Activated naive CD8-positive, alpha-beta T cell (primary cell): Measurements from ENCODE around the gene SLC6A19.

Experiments used
- H3K27ac Mint-ChIP-seq: one replicate; pipeline ENCODE4 v1.8.0; 2021; ENCODE audit warnings: mixed read lengths
- H3K27me3 Mint-ChIP-seq: one replicate; pipeline ENCODE4 v1.8.0; 2021; ENCODE audit warnings: mixed read lengths
- H3K36me3 Mint-ChIP-seq: one replicate; pipeline ENCODE4 v1.8.0; 2021; ENCODE audit warnings: mixed read lengths
- H3K4me1 Mint-ChIP-seq: one replicate; pipeline ENCODE4 v1.8.0; 2021; ENCODE audit warnings: low read depth, mixed read lengths
- H3K4me3 Mint-ChIP-seq: one replicate; pipeline ENCODE4 v1.8.0; 2021; ENCODE audit warnings: mild to moderate bottlenecking, mixed read lengths
- H3K9me3 Mint-ChIP-seq: one replicate; pipeline ENCODE4 v1.8.0; 2021; ENCODE audit warnings: low read depth, mixed read lengths

SLC6A19 gene

GRCh38 chr5:1192971-1193590 is 8.3 kb upstream of the SLC6A19 start:
- no peaks in the 10 kb centered on the region for H3K36me3 Mint-ChIP-seq
- H3K27me3 Mint-ChIP-seq: peaks cover 24% of the 10 kb centered on the region
- H3K9me3 Mint-ChIP-seq: no peaks in the 10 kb centered on the region
- no peak overlapping the region for H3K4me3 Mint-ChIP-seq
- H3K4me1 Mint-ChIP-seq: no peaks in the 10 kb centered on the region
- H3K27ac Mint-ChIP-seq: no peak overlapping the region

DNA sequence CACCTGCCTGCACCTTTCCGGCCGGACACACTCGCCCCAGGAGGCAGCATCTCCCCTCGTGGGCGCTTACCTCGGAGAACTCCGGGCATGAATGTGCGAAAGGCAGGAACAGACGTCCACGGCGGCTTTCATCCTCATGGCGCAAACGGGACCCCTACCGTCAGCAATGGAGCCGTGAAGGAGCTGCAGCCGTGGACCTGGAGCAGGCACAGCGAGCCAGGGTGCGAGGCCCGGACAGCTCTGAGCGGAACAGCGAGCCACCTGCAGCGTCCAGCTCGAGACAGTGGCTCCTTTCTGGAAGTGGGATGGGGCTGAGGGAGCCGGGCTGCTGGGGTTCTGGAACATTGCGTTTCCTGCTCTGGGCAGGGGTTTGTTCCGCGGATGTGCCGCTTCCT is 7.8 kb upstream of the SLC6A19 start:
- peaks cover 21% of the 10 kb centered on the region for H3K27me3 Mint-ChIP-seq
- H3K9me3 Mint-ChIP-seq: no peaks in the 10 kb centered on the region
- no peak overlapping the region for H3K4me3 Mint-ChIP-seq
- no peaks in the 10 kb centered on the region for H3K36me3 Mint-ChIP-seq
- H3K27ac Mint-ChIP-seq: no peak overlapping the region
- no peaks in the 10 kb centered on the region for H3K4me1 Mint-ChIP-seq

- no peaks in the 10 kb centered on the region for H3K4me1 Mint-ChIP-seq
- no peaks in the 10 kb centered on the region for H3K36me3 Mint-ChIP-seq
- H3K27me3 Mint-ChIP-seq: peaks cover 18% of the 10 kb centered on the region
- no peaks in the 10 kb centered on the region for H3K9me3 Mint-ChIP-seq
- H3K4me3 Mint-ChIP-seq: no peak overlapping the region
- H3K27ac Mint-ChIP-seq: no peak overlapping the region
Measured at GRCh38 chr5:1194378-1194777, 7.0 kb upstream of the SLC6A19 start.

GRCh38 chr5:1195439-1195838 is 6.0 kb upstream of the SLC6A19 start:
- no peaks in the 10 kb centered on the region for H3K9me3 Mint-ChIP-seq

DNA sequence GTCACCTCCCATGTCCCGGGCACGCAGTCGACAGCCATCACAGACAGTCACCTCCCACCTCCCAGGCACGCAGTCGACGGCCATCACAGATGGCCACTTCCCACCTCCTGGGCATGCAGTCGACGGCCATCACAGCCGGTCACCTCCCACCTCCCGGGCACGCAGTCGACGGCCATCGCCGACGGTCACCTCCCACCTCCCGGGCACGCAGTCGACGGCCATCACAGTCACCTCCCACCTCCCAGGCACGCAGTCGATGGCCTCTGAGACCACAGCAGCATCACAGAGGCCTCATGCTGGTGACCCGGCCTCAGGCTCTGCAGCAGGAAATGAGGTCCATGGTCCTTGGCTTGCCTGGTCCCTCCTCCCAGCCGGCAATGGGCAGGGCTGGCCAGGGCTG is 5.5 kb upstream of the SLC6A19 start:
- Mint-ChIP-seq H3K27ac (no peak overlapping the region), H3K4me3 (no peak overlapping the region), H3K27me3 (peaks cover 7% of the 10 kb centered on the region), H3K9me3 (no peaks in the 10 kb centered on the region), H3K36me3 (no peaks in the 10 kb centered on the region), H3K4me1 (no peaks in the 10 kb centered on the region)

More at GRCh38 chr5:1195439-1195838, 6.0 kb upstream of the SLC6A19 start:
- H3K4me3 Mint-ChIP-seq: no peak overlapping the region
- no peaks in the 10 kb centered on the region for H3K4me1 Mint-ChIP-seq
- H3K27ac Mint-ChIP-seq: no peak overlapping the region
- peaks cover 12% of the 10 kb centered on the region for H3K27me3 Mint-ChIP-seq
- no peaks in the 10 kb centered on the region for H3K36me3 Mint-ChIP-seq

DNA sequence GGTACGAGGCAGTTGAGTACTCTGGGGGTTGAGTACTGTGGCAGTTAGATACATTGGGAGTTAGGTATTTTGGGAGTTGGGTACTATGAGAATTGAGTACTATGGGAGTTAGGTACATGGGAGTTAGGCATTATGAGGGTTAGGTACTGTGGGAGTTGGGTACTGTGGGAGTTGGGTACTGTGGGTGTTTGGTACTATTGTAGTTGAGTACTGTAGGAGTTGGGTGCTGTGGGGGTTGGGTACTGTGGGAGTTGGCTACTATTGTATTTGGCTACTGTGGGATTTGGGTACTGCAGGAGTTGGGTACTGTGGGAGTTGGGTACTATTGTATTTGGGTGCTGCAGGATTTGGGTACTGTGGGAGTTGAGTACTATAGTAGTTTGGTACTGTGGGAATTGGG is 4.8 kb upstream of the SLC6A19 start:
- Mint-ChIP-seq H3K27ac (no peak overlapping the region), H3K27me3 (peaks cover 6% of the 10 kb centered on the region), H3K4me1 (no peaks in the 10 kb centered on the region), H3K36me3 (no peaks in the 10 kb centered on the region), H3K9me3 (no peaks in the 10 kb centered on the region), H3K4me3 (no peak overlapping the region)

DNA sequence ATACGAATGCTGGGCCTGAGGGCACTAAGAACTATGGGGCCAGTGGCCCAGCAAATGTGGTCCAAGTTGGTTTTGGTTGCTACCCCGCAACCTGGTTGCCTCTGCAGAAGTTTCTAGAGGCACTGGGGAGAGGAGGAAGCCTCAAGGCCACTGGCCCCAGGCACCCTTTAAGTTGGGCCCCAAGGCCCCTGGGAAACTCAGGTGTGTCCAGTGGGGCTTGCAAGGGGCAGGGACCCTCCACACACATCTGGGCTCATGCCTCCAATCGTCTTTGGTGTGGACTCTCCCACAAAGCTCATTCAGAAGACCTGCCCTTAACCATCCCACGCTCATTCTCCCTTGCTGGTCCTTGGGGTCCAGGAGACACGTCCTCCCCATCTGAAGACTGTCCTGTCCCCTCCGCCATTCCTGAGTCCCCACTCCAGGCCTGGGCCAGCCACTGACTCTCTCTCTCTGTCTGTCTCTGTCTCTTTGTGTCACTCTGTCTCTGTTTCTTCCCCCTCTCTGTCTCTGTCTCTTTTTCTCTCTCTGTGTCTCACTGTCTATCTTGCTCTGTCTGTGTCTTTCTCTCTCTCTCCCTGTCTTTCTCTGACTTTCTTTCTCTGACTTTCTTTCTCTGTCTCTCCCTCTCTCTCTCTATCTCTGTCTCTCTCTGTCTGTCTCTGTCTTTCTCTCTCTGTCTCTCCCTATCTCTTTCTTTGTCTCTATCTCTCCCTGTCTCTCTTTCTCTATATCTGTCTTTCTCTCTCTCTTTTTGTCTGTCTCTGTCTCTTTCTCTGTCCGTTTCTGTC is 3.3 kb upstream of the SLC6A19 start:
- Mint-ChIP-seq H3K4me1 (no peaks in the 10 kb centered on the region), H3K27ac (no peak overlapping the region), H3K9me3 (no peaks in the 10 kb centered on the region), H3K4me3 (no peak overlapping the region), H3K36me3 (no peaks in the 10 kb centered on the region), H3K27me3 (peaks cover 4% of the 10 kb centered on the region)

DNA sequence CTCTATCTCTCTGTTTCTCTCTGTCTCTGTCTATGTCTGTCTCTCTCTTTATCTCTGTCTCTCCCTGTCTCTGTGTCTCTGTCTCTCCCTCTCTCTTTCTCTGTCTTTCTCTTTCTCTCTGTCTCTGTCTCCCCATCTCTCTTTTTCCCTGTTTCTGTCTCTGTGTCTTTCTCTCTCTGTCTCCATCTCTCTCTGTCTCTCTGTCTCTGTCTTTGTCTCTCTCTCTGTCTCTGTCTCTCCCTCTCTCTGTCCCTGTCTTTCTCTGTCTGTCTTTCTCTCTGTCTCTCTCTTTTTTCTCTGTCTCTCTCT is 2.1 kb upstream of the SLC6A19 start:
- no peaks in the 10 kb centered on the region for H3K36me3 Mint-ChIP-seq
- peaks cover 4% of the 10 kb centered on the region for H3K27me3 Mint-ChIP-seq
- no peaks in the 10 kb centered on the region for H3K4me1 Mint-ChIP-seq
- H3K27ac Mint-ChIP-seq: no peak overlapping the region
- H3K4me3 Mint-ChIP-seq: no peak overlapping the region
- no peaks in the 10 kb centered on the region for H3K9me3 Mint-ChIP-seq

DNA sequence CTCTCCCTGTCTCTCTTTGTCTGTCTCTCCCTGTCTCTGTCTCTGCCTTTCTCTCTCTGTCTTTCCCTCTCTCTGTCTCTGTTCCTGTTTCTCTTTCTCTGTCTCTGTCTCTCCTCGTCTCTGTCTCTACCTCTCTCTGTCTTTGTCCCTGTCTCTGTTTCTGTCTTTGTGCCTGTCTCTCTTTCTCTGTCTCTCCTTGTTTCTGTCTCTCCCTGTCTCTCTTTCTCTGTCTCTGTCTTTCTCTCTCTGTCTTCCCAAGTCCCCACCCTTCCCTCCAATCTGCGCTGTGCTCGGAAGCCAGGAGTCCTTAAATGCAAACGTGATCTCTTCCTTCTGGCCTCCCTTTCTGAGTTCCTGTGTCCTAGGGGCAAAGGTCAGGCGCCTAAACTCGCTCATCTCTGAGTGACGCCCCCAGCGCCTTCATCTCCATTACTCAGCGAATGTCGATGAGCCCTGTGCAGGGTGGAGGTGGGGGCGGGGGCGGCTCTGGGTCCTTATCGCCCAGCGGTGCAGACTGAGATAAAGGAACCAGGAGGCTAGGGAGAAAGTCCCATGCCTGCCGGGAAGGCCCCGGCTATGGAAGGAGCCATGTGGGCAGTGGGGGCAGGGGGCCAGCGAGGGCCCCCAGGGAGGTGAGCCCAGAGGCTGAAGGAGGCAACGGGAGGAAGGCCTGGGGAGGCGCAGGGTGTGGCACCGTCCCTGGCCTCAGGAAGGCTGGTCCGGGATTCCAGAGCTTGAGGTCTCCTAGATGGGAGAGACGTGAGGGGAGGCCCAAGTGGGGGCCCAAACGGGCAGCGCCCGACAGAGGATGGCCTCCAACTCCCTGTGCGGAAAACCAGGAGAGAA is 1.5 kb upstream of the SLC6A19 start:
- no peaks in the 10 kb centered on the region for H3K4me1 Mint-ChIP-seq
- no peaks in the 10 kb centered on the region for H3K9me3 Mint-ChIP-seq

GRCh38 chr5:1200495-1201326 is 684 bp upstream of the SLC6A19 start:
- H3K27ac Mint-ChIP-seq: no peak overlapping the region
- H3K27me3 Mint-ChIP-seq: peaks cover 4% of the 10 kb centered on the region
- no peaks in the 10 kb centered on the region for H3K9me3 Mint-ChIP-seq
- H3K4me1 Mint-ChIP-seq: no peaks in the 10 kb centered on the region
- H3K36me3 Mint-ChIP-seq: no peaks in the 10 kb centered on the region
- H3K4me3 Mint-ChIP-seq: no peak overlapping the region

More for the DNA sequence above, 1.5 kb upstream of the SLC6A19 start:
- Mint-ChIP-seq H3K27me3 (peaks cover 4% of the 10 kb centered on the region), H3K36me3 (no peaks in the 10 kb centered on the region), H3K4me3 (no peak overlapping the region), H3K27ac (no peak overlapping the region)

- Mint-ChIP-seq H3K4me1 (no peaks in the 10 kb centered on the region), H3K27ac (no peak overlapping the region), H3K36me3 (no peaks in the 10 kb centered on the region), H3K27me3 (no peaks in the 10 kb centered on the region), H3K4me3 (no peak overlapping the region), H3K9me3 (no peaks in the 10 kb centered on the region)
Measured at GRCh38 chr5:1202026-1202797, 817 bp downstream of the SLC6A19 start.

DNA sequence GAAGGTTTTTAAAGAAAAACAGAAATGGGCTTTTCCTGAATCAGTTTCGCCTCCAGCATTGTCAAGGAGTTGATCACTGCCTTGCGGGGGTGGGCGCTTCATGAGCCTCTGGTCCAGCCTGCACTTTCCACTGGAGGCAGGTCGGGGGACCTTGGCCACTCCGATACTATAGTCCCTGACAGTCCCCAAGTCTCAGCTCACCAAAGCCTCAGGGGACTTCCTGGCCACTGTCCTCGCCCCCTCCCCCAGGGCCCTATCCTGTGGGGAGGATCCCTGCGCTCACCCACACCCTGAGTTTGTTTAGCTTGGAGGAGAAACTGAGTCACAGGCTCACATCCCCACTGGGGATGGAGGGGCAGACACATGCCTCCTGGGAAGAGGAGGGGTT is 1.4 kb downstream of the SLC6A19 start:
- Mint-ChIP-seq H3K9me3 (no peaks in the 10 kb centered on the region), H3K4me3 (no peak overlapping the region), H3K4me1 (no peaks in the 10 kb centered on the region)

DNA sequence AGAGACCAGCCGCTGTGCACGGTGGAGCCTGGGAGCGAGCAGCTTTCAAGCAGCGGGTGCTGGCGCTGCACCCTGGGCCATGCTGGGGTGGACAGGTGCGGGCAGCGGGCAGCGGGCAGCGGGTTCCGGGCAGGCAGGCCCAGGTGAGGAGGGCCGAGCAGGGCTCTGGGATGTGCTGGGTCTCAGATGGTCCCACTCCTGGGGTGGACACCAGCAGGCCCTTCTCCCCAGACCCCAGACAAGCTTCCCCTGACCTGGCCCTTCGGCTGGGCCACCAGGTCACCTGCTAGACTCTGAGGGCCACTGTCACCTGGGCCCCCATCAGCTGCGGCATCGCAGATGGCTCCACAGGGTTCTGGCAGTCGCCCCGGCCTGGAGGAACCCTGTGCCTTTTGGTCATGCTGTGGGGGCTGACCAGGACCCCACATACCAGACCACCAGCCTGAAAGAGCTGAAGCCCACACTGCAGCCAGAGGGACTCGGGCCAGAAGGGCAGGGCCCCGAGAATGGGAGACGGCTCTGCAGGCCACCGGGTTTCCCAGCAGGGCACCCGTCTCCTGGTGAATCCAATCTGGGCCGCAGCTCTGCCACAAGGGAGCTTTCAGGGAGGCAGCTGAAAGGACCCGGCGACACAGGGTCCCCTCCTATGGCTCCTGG is 2.0 kb downstream of the SLC6A19 start:
- no peaks in the 10 kb centered on the region for H3K27me3 Mint-ChIP-seq
- no peak overlapping the region for H3K27ac Mint-ChIP-seq
- H3K9me3 Mint-ChIP-seq: no peaks in the 10 kb centered on the region
- H3K4me1 Mint-ChIP-seq: no peaks in the 10 kb centered on the region
- no peaks in the 10 kb centered on the region for H3K36me3 Mint-ChIP-seq
- no peak overlapping the region for H3K4me3 Mint-ChIP-seq

More for the DNA sequence above, 1.4 kb downstream of the SLC6A19 start:
- no peaks in the 10 kb centered on the region for H3K36me3 Mint-ChIP-seq
- no peaks in the 10 kb centered on the region for H3K27me3 Mint-ChIP-seq
- H3K27ac Mint-ChIP-seq: no peak overlapping the region
